K562 (cell line): Measurements from ENCODE around the gene DLG4. TPM values are rescaled to one million over a fixed set of nuclear protein-coding genes. Genes with fewer than 3 reads are reported as not detected.

ENCODE experiments used
- ATAC-seq: fragments of 200-7000 bp; cut with Tn5 transposase; 3 replicates; pipeline ENCODE4 v1.9.1; 2020; ENCODE audit warnings: moderate library complexity
- BruUV-seq: library from RNA; stranded (reverse); fragments of 400-500 nt; replicated peaks from 2 replicates; lab custom pipeline; 2021; lab: Mats Ljungman, UMichigan
- CTCF ChIA-PET: fragments of 300-600 bp; formaldehyde crosslinking; extraction: SDS; loops from one replicate; lab custom pipeline; 2021; ENCODE audit warnings: low intra/inter-chr PET ratio; lab: Yijun Ruan, JAX
- POLR2A ChIA-PET: fragments of 300-600, 350-650 bp; sonication (Branson Sonifier 250); formaldehyde crosslinking; extraction: SDS; loops from one replicate; lab custom pipeline; 2021; ENCODE audit warnings: antibody characterized with exemption, inconsistent platforms; lab: Yijun Ruan, JAX
- DNase-seq, 4 experiments: peaks; one replicate each; pipeline versions ENCODE4 v3.0.0 to v3.0.0-alpha.2; 2011 to 2018; ENCODE audit warnings: low spot score in 3 of 4, mixed read lengths in 3 of 4; ENCODE audit errors: extremely low read depth in 1 of 4
- FAIRE-seq: peaks from 2 replicates; lab custom pipeline; 2011; peaks lifted over from hg19 to GRCh38; lab: Jason Lieb, UNC
- H2AFZ ChIP-seq: 2 replicates; pipeline ENCODE4 v1.6.0; 2011; ENCODE audit warnings: low read depth, low read length, control low read depth, inconsistent platforms
- H3K27ac ChIP-seq: fragments of 200-600 bp; 3 replicates; pipeline ENCODE4 v1.8.0; 2011; ENCODE audit warnings: low read depth, mild to moderate bottlenecking, control low read depth, inconsistent platforms, low read length, moderate library complexity, mixed read lengths; ENCODE audit errors: extremely low read depth
- H3K27me3 ChIP-seq, 2 experiments: fragments of 300-600 bp in 1 of 2; 2 replicates in 1 of 2; 3 replicates in 1 of 2; pipeline versions ENCODE4 v1.6.0 to v1.8.0; 2011; ENCODE audit warnings: inconsistent platforms in 2 of 2, low read length in 2 of 2, mild to moderate bottlenecking in 1 of 2, mixed read lengths in 1 of 2, moderate library complexity in 1 of 2; ENCODE audit not compliant: control insufficient read depth in 2 of 2, insufficient read depth in 2 of 2
- H3K36me3 ChIP-seq: fragments of 300-600 bp; 3 replicates; pipeline ENCODE4 v1.8.0; 2011; ENCODE audit warnings: mild to moderate bottlenecking, low read length, inconsistent platforms; ENCODE audit not compliant: control insufficient read depth, insufficient read depth
- H3K4me1 ChIP-seq, 2 experiments: fragments of 200-600 bp in 1 of 2; replicated peaks in 1 of 2; 2 replicates in 1 of 2; 3 replicates in 1 of 2; pipeline versions ENCODE4 v1.5.1 to v1.8.0; 2011; ENCODE audit warnings: inconsistent platforms in 2 of 2, low read length in 2 of 2, mild to moderate bottlenecking in 1 of 2, mixed read lengths in 1 of 2, moderate library complexity in 1 of 2; ENCODE audit not compliant: control insufficient read depth in 2 of 2, insufficient read depth in 2 of 2
- H3K4me2 ChIP-seq: 2 replicates; pipeline ENCODE4 v1.6.1; 2011; ENCODE audit warnings: low read length, control low read depth, inconsistent platforms, mixed read lengths; ENCODE audit not compliant: insufficient read depth
- H3K4me3 ChIP-seq: fragments of 200-600 bp; sonication (generic), shearing (Covaris generic); 2 replicates; pipeline ENCODE4 v1.5.1; 2016; ENCODE audit warnings: control low read depth, inconsistent platforms
- H3K79me2 ChIP-seq: fragments of 200-600 bp; 3 replicates; pipeline ENCODE4 v1.8.0; 2011; ENCODE audit warnings: low read length, inconsistent platforms; ENCODE audit not compliant: control insufficient read depth, insufficient read depth
- H3K9ac ChIP-seq, 2 experiments: 2 replicates each; pipeline versions ENCODE4 v1.6.0 to v1.6.1; 2011; ENCODE audit warnings: low read depth in 2 of 2, low read length in 2 of 2, control low read depth in 1 of 2, inconsistent platforms in 1 of 2, mild to moderate bottlenecking in 1 of 2, mixed read lengths in 1 of 2; ENCODE audit not compliant: insufficient read depth in 1 of 2
- H3K9me1 ChIP-seq: one replicate; pipeline ENCODE4 v1.6.0; 2011; ENCODE audit warnings: inconsistent platforms, mild to moderate bottlenecking, low read length, moderate library complexity; ENCODE audit not compliant: control insufficient read depth, insufficient read depth
- H3K9me3 ChIP-seq: replicated peaks from 2 replicates; pipeline ENCODE4 v1.5.1; 2011; ENCODE audit warnings: low read depth, low read length, inconsistent platforms; ENCODE audit not compliant: control insufficient read depth, insufficient read depth
- H4K20me1 ChIP-seq: replicated peaks from 2 replicates; pipeline ENCODE4 v1.6.1; 2011; ENCODE audit warnings: low read length, inconsistent platforms, mixed read lengths; ENCODE audit not compliant: control insufficient read depth, insufficient read depth
- ATF1 ChIP-seq, 2 experiments: fragments of 450-650 bp in 1 of 2; IDR thresholded peaks; 2 replicates each; pipeline ENCODE4 v1.6.1; 2016; ENCODE audit warnings: missing compliant biosample characterization in 1 of 2, missing genetic modification characterization in 1 of 2
- BACH1 ChIP-seq: fragments of 200-800 bp; sonication (Bioruptor generic); IDR thresholded peaks from 2 replicates; pipeline ENCODE4 v1.6.1; 2016; ENCODE audit warnings: missing genetic modification characterization, missing compliant biosample characterization
- MEIS2 ChIP-seq: fragments of 450-650 bp; IDR thresholded peaks from 2 replicates; pipeline ENCODE4 v1.6.1; 2014; ENCODE audit warnings: mild to moderate bottlenecking; ENCODE audit not compliant: partially characterized antibody
- PKNOX1 ChIP-seq: fragments of 450-650 bp; IDR thresholded peaks from 2 replicates; pipeline ENCODE4 v1.6.1; 2016
- SRF ChIP-seq, 2 experiments: fragments of 250-450, 450-650 bp in 1 of 2; sonication (Bioruptor Pico) in 1 of 2; sonication (generic) in 1 of 2; formaldehyde crosslinking; IDR thresholded peaks; 2 replicates each; pipeline versions ENCODE4 v1.5.0 to v1.5.1; 2020 to 2022; ENCODE audit warnings: mild to moderate bottlenecking in 1 of 2, missing genetic modification reagents in 1 of 2
- ZBTB7A ChIP-seq: IDR thresholded peaks from 2 replicates; pipeline ENCODE4 v1.6.1; 2011; ENCODE audit warnings: low read depth, mild to moderate bottlenecking, low read length, moderate library complexity, borderline replicate concordance; ENCODE audit not compliant: control insufficient read depth
- ZNF324 ChIP-seq: fragments of 250-450 bp; sonication (Bioruptor Pico); IDR thresholded peaks from 2 replicates; pipeline ENCODE4 v1.4.0; 2020; ENCODE audit warnings: mild to moderate bottlenecking
- WGBS: fragments of 100-300 bp; shearing (Covaris generic); methylation state at CpG from one replicate; pipeline ENCODE4 v1.1.6; 2016; ENCODE audit warnings: low coverage, mixed read lengths; ENCODE audit not compliant: insufficient coverage; ENCODE audit errors: missing lambda C conversion rate; 5-methylcytosine and 5-hydroxymethylcytosine counted together
- in situ Hi-C: fragments of 300-500 bp; cut with MboI; formaldehyde crosslinking; loops from 4 replicates; pipeline ENCODE4 v1.15.0; 2018; ENCODE audit warnings: inconsistent platforms, mixed read lengths
- intact Hi-C: fragments of 100-400 bp; cut with micrococcal nuclease; formaldehyde crosslinking; loops from 2 replicates; pipeline ENCODE4 v1.14.2; 2022
- polyA plus RNA-seq, 8 experiments: library from polyadenylated mRNA; depleted of rRNA in 4 of 8; stranded (reverse) in 5 of 8; unstranded in 3 of 8; fragments of >200 nt; fragmentation: Nextera tagmentation in 2 of 8; fragmentation: Illumina TruSeq in 1 of 8; extraction: Ambion mirVana in 2 of 8; extraction: Trizol in 1 of 8; gene quantifications; 2 replicates each; pipeline versions ENCODE4 v1.2.1 to v1.2.3, GENCODE V29; 2011 to 2014; ENCODE audit warnings: inconsistent platforms in 1 of 8, missing spikeins in 1 of 8
- total RNA-seq, 7 experiments: library from RNA; depleted of rRNA in 6 of 7; stranded (reverse); fragments of >200 nt in 6 of 7; fragmentation: Illumina TruSeq in 2 of 7; extraction: Trizol in 2 of 7; gene quantifications; 2 replicates each; pipeline versions ENCODE4 v1.2.1 to v1.2.3, GENCODE V29; 2011 to 2021; ENCODE audit warnings: low replicate concordance in 1 of 7
- TF ChIP-seq, protein P1 (sequence below), 2 experiments: IDR thresholded peaks in 1 of 2; conservative IDR thresholded peaks in 1 of 2; 2 replicates each; pipeline ENCODE4 v1.6.1; 2016; ENCODE audit warnings: low read depth in 2 of 2, mild to moderate bottlenecking in 1 of 2, missing compliant biosample characterization in 1 of 2, missing genetic modification characterization in 1 of 2, moderate library complexity in 1 of 2
- TF ChIP-seq, protein P2 (sequence below): fragments of 200-800 bp; sonication (Bioruptor generic); IDR thresholded peaks from 2 replicates; pipeline ENCODE4 v1.6.1; 2017; ENCODE audit warnings: missing genetic modification characterization, missing compliant biosample characterization
- TF ChIP-seq, protein P3 (sequence below): sonication (generic); IDR thresholded peaks from 2 replicates; pipeline ENCODE4 v1.6.1; 2016

DLG4 gene
- total and polyA plus RNA-seq, 9 of the 15 experiments (the other 6 are each of a cell fraction or from before 2014, with no cell fraction given), result 0.03 to 12.0 (median 4.1) TPM

- POLR2A ChIA-PET, result interaction anchor here (6.6 kb wide), 1 partner anchor 10 kb away, joined by 73 read pairs; the partner anchor contains the start of genes ACADVL and DLG4
- TSS peak; percentile 17 for BruUV-seq
Observed at GRCh38 chr17:7232114-7232513, 12.5 kb upstream of the DLG4 start.

More at GRCh38 chr17:7232114-7232513, 12.5 kb upstream of the DLG4 start:
- H3K27me3 ChIP-seq, result no peaks in the 10 kb centered on the region
- peak overlapping the region; percentile 81 for H3K4me2 ChIP-seq
- peak overlapping the region; percentile 73 for H3K4me3 ChIP-seq
- TF ChIP-seq, protein P1, sequence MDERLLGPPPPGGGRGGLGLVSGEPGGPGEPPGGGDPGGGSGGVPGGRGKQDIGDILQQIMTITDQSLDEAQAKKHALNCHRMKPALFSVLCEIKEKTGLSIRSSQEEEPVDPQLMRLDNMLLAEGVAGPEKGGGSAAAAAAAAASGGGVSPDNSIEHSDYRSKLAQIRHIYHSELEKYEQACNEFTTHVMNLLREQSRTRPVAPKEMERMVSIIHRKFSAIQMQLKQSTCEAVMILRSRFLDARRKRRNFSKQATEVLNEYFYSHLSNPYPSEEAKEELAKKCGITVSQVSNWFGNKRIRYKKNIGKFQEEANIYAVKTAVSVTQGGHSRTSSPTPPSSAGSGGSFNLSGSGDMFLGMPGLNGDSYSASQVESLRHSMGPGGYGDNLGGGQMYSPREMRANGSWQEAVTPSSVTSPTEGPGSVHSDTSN (CRISPR knock-in tag; IDR thresholded peaks at IDR 0.05; ENCODE audit: low read depth), result no peak
- TF ChIP-seq, protein P1 (tag; conservative IDR thresholded peaks at IDR 0.05; ENCODE audit: low read depth), result peak; percentile 83
- TF ChIP-seq, protein P2, sequence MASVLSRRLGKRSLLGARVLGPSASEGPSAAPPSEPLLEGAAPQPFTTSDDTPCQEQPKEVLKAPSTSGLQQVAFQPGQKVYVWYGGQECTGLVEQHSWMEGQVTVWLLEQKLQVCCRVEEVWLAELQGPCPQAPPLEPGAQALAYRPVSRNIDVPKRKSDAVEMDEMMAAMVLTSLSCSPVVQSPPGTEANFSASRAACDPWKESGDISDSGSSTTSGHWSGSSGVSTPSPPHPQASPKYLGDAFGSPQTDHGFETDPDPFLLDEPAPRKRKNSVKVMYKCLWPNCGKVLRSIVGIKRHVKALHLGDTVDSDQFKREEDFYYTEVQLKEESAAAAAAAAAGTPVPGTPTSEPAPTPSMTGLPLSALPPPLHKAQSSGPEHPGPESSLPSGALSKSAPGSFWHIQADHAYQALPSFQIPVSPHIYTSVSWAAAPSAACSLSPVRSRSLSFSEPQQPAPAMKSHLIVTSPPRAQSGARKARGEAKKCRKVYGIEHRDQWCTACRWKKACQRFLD (CRISPR knock-in tag), result 0 out of 2 replicates have a peak, but pooled peaks have one; percentile 15
- TF ChIP-seq BACH1 (no peak), PKNOX1 (peak; percentile 68), MEIS2 (peak; percentile 90), ZBTB7A (no peak), SRF (CRISPR knock-in tag; IDR thresholded peaks at IDR 0.05) (peak; percentile 80 to 97; a peak in 3 of 4 replicates), ATF1 (CRISPR knock-in tag; IDR thresholded peaks at IDR 0.05) (no peak), ATF1 (tag; IDR thresholded peaks at IDR 0.05) (no peak), ZNF324 (CRISPR knock-in tag) (no peak)
- TF ChIP-seq, protein P3, sequence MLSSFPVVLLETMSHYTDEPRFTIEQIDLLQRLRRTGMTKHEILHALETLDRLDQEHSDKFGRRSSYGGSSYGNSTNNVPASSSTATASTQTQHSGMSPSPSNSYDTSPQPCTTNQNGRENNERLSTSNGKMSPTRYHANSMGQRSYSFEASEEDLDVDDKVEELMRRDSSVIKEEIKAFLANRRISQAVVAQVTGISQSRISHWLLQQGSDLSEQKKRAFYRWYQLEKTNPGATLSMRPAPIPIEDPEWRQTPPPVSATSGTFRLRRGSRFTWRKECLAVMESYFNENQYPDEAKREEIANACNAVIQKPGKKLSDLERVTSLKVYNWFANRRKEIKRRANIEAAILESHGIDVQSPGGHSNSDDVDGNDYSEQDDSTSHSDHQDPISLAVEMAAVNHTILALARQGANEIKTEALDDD, result 0 out of 2 replicates have a peak, but pooled peaks have one; percentile 37
- peak overlapping the region in 1 of 2 experiments; percentile 45; a peak in 3 of 4 replicates for H3K9ac ChIP-seq
- intact Hi-C loops, result no loop called here
- H3K9me1 ChIP-seq, result peaks cover 4% of the 10 kb centered on the region
- peak overlapping the region; percentile 46; the same call in 2 of the 3 replicates for H3K27ac ChIP-seq
- peaks cover 7% of the 10 kb centered on the region for H4K20me1 ChIP-seq
- no peaks in the 10 kb centered on the region for H3K9me3 ChIP-seq
- peak; percentile 23 for FAIRE-seq
- H3K36me3 ChIP-seq, result peaks cover 71% of the 10 kb centered on the region; the same call in 2 of the 3 replicates
- DNase-seq, result no peak
- CTCF ChIA-PET, result no interaction called here
- peaks cover 25 to 30% of the 10 kb centered on the region in 2 experiments; a peak in 4 of 5 replicates for H3K4me1 ChIP-seq
- WGBS, result 13% methylated on average over 5 of the region's 5 CpGs
- peaks cover 66% of the 10 kb centered on the region for H3K79me2 ChIP-seq
- H2AFZ ChIP-seq, result no peak overlapping the region
- in situ Hi-C loops, result no loop called here
- ATAC-seq, result no peak
